Mammary epithelial cell (primary cell): ENCODE data around the gene GPRC5A.

ENCODE experiments used
- CTCF ChIP-seq, 2 donors: IDR thresholded peaks in 1 of 2; conservative IDR thresholded peaks in 1 of 2; 2 replicates each; pipeline ENCODE4 v1.5.1; 2011 to 2012; ENCODE audit warnings: inconsistent platforms in 2 of 2, low read length in 2 of 2, mild to moderate bottlenecking in 2 of 2, control low read depth in 1 of 2, low read depth in 1 of 2; ENCODE audit not compliant: insufficient read depth in 1 of 2; ENCODE audit errors: extremely low read depth in 1 of 2
- EZH2 ChIP-seq: IDR thresholded peaks from 2 replicates; pipeline ENCODE4 v1.6.1; 2012; ENCODE audit warnings: low read length, inconsistent platforms, borderline replicate concordance

GRCh38 chr12:12915656-12916055 is 24.3 kb downstream of the GPRC5A start:
- no peak for TF ChIP-seq CTCF (conservative IDR thresholded peaks at IDR 0.05 in 1 of 2, IDR thresholded peaks at IDR 0.05 in 1 of 2; ENCODE audit: extremely low read depth in 1 of 2, insufficient read depth in 1 of 2, low read depth in 1 of 2, low read length in 2 of 2)
- TF ChIP-seq EZH2 = no peak
